GM21737 (cell line): ENCODE results near the gene PTPRT.

Experiments
- ATAC-seq: cut with Tn5 transposase; IDR thresholded peaks from one replicate; pipeline ENCODE4 v1.9.1; 2021; ENCODE audit warnings: mild to moderate bottlenecking, moderate library complexity; ENCODE audit not compliant: unreplicated experiment

The PTPRT gene

DNA sequence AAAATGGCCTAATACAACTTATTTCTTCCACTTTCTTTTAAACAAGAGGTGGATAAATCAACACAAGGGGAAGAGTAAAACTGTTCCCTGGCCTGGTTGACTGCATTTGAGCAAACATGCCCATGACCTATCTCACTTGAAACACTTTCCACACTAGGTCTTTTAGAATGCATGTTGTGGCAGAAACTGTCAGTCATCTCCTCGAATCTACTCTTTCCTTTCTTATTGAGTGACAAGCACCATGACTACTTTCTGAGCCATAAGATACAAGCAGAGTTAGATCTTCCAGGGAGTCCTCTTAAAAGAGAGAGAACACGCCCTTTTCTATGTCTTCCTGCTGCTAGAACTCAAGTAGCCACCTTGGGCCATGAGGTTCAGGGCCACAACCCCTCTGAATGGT, 66.5 kb downstream of the PTPRT start:
- ATAC-seq, result no peak

GRCh38 chr20:43119720-43120119, 70.0 kb downstream of the PTPRT start:
- no peak for ATAC-seq

DNA sequence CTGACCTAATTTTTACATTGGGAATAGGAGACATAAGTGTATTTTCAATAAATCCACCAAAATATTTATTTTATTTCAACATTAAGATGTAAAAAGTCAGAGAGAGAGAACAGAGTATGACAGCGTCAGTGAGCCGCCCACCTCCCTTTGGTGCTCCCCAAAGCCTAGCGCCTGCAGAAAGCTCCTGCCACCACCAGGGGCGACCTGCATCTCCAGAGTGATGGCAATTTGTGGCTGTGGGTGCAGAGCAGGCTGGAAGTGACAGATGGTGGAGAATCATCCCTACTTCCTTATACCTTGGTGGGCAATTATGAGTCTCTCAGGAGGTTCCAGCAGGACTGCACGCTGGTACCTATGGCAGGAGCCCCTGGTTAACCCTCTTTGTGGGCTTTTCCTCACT, 87.3 kb downstream of the PTPRT start:
- no peak for ATAC-seq

DNA sequence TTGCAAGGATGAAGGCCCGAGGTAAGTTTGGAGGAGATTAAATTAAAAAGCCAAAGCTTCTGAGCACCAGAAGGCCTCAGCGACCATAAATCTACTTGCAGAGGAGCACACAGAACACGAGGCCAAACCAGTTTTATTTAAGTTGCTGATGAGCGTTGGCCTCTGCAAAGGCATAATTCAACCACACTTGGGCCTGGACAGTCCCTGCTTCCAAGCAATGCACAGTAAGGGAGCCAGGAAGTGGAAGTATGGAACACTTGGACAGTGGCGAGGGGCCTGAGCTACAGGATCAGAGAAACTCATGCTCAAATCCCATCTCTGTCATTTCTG, 92.8 kb downstream of the PTPRT start:
- no peak for ATAC-seq

DNA sequence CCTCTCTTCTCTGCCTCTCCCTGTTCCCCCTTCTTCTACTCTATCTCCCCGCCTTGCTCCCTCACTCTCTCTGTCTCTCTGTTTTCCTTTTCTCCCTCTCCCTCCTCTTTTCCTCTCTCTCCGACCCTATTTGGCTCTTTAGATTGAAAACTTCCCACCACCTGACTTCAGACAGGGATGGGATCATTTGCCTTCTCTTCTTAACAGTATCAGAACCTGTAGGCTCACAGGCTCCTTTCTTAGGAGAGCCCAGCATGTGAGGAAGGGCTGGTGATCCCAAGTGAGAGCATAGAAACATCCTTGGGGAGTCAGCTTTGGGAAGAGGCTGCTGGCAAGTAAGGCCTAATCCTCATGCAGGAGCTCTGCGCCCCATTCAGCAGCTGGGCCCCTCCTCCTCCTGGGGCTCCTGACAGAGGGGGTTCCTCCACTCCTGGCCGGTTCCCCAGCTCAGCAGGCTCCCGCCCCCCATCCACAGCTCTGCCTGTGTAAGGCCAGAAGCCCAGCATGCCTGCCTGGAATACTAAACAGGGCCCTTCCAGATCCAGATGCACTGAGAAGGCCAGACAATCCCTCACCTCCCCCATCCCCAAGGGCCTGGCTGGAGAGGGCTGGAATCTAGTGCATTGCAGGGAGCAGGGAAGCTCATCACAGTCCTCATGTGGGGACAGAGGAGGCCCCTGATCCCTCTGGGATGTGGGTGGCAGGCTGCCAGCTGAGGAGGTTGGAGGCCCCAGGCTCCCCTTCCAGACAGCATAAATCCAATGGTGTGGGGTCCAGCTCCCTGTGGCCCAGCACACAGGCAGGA, 93.4 kb downstream of the PTPRT start:
- ATAC-seq, result no peak

DNA sequence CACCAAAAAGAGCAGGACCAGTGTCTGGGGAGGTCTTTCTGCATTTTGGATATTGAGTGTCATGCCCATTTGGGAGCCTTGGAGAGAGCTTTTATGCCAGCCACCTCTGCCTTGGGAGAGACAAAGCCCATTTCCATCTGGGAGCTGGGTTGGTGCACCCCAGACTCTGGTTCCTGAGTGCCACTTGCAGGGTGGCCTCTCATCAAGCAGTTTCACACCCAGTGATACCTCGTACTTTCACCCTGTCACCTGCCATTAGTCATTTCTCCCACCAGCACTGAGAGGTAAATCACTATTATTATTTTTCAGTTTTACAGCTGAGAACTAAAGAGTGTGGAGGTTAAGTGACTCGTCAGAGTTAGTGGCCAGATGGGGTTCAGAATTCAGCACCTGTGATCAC, 94.7 kb downstream of the PTPRT start:
- ATAC-seq, result no peak

DNA sequence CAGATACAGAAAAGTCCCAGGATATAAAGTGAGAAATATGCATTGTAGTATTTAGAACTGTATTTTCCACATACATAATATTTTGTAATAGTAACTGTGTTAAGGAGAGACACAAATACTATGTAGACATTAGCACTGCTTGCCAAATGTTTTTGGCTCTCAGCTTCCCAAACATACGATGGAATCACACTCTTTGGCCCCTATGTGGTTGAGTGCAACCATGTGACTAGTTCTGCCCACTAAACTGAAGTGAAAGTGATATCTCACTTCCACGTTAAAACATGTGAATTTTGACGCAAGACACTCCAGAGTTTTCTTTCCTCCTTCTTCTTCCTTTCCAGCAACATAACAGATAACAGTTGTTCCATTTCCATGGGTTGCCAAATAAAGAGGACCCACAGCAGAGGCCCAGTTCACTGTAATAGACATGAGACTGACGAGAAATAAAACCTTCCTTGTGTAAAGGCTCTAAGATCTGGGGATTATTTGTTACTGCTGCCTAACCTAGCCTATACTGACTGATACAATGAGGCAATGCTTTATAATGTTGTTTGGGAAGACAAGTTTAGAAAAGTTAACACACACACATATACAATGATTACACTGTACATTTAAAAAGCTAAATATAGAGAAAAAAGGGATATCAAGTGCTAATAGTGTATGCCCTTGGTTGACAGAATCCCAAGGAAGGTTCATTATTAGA, 97.2 kb downstream of the PTPRT start:
- no peak for ATAC-seq

DNA sequence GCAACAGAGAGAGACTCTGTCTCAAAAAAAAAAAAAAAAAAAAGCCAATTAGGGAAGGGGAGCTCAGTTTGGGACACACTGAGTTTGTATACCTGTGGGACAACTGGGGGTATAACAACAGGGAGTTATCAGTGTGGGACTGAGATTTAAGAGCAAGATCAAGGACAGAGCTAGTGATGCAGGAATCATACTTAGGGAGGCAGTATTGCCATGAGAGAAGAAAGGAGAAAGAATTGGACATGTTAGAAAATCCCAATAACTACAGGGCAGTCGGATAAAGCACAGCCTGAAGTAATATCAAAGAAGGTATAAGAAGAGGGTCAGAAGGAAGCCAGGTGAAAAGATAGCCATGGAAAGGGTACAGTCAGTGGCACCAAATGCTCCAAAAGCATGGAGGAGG, 121.2 kb downstream of the PTPRT start:
- no peak for ATAC-seq

DNA sequence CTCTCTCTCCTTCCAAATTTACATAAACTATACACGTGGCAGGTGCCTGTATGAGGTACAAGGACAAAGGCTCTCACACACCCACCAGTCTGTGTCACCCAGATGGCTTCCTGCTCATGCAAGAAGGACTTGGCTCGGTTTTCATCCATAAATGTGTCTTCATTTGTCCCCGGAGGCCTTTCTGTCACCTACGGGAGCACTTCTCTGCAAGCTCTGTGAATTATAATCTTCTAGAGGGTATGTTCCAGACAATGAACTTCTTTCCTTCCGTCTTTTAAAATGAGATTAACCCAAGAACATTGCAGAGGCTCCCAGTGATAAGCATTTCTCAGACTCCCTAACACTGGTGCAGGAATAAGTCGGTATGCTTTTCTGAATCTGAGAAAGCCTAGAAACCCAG, 123.6 kb downstream of the PTPRT start:
- ATAC-seq, result no peak

GRCh38 chr20:43065299-43065698, 124.4 kb downstream of the PTPRT start:
- no peak for ATAC-seq

DNA sequence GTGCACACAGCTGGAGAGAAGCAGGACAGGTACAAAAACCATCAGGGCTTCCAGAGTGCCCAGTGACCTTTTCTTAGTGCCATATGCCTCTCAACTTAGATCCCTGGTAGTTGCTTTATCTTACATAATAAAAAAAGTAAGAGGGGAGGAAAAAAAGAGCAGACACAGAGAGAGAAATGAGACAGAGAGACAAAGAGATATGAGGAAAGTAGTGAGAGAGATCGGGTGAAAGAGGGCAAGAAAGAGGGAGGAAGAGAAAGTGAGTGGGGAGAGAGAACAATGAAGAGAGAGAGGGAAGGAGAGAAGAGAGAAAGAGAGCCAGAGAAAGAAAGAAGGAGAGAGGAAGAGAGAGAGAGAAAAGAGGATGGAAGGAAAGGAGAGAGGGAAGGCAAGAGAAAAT, 131.6 kb downstream of the PTPRT start:
- no peak for ATAC-seq

DNA sequence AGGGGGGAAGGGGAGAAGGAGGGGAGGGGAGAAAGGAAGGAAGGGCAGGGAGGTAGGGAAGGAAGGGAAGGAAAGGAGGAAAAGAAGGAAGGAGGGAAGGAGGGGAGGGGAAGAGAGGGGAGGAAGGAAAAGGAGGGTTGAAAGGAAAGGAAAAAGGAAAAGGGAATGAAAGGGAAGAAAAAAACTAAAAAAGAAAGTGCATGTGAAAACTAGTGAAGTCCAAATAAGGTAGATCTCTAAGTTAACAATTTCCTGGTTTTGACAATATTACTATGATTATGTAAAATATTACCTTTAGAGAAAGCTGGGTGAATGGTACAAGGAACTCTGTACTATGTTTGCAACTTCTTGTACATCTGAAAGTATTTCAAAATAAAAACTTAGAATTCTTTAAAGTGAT, 132.4 kb downstream of the PTPRT start:
- no peak for ATAC-seq

DNA sequence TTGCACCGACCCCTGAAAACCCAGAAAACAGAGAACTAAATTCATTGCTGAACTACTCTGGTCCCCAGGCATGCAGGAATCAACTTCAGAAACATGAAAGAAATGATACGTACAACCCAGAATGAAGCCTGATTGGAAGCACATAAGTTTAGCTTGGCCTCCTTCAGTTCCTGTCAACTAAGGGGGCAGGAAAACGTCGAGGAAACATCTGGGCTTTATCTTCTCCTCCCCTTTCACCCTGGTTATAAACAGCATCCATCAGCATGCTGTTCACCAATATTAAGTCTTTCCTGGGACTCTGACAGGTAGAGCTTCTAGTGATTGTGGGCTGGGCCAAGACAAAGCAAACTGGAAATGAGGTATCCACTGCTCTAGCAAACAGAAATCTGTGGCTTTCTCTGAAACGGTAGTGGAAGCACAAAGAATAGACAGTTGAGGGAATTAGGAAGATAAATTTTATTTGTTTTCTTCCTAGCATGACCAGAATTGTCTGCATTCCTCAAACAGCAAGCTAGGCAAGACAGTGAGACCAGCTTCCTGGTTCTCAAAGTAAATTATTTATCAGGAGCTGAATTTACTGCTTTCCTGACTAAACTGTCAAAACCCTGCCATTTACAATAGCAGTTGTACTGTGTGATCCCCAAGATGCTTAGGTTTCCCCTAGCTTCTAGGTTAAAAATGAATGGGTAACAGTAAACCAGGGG, 134.4 kb downstream of the PTPRT start:
- ATAC-seq, result no peak

DNA sequence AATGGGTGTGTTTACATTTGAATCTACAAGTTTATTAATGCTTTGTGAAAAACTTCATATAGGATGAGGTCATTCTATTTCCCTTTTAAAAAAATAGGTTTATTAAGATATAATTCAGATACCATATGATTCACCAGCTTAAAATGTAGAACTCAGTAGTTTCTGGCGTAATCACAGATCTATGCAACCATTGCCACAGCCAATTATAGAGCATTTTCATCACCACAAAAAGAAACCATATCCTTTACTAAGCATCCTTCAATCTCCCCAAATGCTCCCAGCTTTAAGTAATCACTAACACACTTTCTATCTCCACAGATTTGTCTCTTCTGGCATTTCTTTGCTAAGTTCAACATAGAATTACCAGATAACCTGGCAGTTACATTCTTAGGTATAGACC, 137.2 kb downstream of the PTPRT start:
- no peak for ATAC-seq

DNA sequence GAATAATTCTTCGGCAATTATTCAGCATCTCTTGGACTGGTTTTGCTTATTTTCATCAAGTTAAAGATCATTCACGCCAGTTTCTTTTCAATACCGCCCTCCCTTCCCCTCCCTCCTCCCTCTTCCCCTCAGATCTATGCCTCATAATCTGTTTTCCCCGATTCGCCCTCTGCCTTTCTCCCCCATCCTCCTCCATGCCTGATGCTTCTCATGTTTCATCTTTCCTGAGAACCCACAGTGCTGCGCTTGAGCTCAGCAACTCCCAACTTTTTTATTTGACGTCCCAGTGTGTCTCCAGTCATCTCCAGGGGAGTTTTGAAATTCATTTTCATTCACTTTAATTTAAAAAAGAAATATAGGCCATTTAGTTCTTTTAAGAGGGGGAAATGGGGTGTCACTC, 142.7 kb downstream of the PTPRT start:
- ATAC-seq, result no peak

DNA sequence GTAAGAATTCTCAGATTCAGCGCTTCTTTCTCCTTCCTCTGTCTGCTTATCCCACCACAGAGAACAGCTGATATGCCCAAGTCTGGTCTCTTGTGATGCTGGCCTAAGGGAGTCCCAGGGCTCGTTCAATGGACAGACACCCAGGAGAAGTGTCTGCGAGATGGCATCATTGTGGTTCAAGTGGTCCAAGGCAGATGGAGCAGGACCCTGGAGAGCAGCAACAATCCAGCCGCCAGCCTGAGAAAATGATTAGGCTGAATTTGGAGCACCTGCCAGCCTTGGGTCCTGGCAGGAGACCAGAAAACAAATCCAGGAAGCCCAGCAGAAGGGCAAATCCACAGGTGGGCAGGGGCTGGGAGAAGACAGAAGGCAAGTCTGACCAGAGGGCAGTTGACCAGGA, 145.8 kb downstream of the PTPRT start:
- no peak for ATAC-seq

GRCh38 chr20:43040427-43040826, 149.3 kb downstream of the PTPRT start:
- ATAC-seq, result no peak

DNA sequence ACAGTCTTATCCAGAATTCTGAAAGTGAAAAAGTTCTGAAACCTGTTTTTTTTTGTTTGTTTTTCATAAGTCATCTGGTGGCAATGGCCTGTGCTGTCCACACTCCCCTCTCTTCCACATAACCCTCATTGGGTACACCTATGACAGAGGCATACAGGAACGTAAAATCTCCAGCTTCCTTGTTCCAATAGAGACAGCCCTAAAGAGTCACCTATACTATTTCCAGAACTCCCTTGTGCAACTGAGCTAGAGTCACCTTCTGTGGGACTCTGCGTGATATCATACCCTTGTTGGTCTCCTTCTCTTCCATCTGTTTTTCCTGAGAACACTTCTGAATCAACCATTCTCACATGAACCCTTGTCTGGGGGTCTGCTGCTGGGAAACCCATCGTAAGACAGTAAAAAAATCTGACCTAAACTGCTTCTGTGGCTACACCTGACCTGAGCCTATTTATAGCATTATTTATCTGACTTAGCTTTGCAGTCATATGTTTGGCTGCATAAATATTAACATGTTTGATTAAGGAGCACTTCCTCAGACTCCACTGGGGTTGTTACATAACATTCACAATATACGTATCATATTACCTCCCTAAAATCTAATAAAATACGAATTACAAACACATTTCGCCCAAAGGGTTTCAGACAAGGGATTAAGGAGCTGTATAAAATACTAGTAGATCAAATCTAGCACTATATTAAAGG, 151.9 kb downstream of the PTPRT start:
- no peak for ATAC-seq

DNA sequence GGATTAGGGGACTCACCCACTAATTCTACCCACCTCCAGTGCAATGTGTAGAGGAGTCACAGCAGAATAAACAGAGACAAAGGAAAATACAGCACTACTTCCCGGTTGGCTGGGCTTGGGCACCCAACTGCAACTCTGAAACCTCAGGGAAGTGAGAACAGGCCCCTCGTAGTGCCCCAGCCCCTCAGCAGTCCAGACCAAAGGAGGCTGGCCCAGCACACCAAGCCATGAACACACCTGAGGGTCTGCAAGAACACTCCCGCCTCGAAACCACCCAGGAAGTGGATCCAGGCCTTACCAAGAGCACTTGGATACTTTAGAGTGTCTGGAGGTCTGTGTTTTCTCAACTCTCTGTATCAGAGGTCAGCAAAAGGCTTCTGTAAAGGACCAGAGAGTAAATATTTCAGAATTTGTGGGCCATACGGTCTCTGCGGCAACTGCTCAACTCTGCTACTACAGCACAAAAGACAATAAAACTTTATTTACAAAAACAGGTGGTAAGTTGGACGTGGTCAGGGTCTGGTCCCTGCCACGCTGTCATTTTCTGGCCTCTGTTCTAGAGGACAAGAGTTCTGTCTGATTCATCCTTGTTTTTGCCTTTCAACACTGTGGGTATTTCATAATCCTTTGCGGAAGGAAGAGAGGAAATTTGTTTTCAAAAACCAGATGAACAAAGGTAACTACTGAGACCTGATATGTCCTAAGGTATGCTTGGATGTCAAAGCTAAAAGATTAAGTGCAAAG, 154.6 kb downstream of the PTPRT start:
- ATAC-seq, result no peak

DNA sequence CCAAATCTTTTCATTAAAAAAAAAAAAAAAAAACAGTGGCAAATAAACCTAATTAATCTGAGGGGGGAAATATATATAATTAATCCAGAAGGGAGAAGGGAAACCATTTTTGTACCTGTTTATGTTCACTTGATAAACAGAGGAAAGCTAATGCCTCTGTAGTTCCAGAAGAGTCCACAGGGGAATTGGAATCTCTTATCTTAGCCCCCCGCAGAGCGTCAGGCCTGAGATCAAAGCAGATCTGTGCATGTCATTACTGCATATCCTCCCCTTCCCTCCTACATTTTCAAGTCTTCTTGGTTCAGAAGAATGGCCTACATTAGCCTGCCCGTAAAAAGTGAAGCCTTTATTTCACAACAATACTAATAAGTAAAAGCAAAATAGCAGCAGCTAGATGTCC, 157.2 kb downstream of the PTPRT start:
- ATAC-seq, result no peak

DNA sequence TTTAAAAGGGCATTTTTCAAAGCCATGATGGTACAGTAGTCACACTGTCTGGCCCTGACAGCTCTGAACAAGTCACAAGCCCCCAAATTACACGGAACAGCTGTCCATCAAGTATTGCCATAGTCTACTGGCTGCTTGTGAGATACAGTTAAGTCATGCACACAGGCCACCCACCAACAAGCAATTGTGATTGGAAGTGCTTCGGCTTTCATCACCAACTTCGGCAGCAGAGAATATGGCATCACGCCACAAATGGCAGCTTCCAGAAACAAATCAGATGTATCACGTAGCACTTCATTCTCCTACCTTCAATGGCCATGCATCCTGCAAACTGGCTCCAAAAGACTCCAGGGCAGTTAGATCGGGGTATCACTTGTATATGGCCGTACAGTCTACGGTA, 160.5 kb downstream of the PTPRT start:
- no peak for ATAC-seq
